Right atrium auricular region (tissue), 2 donors: ENCODE data around the gene MPV17L2. TPM values are rescaled to one million over a fixed set of nuclear protein-coding genes. Genes with fewer than 3 reads are reported as not detected.
A peak's percentile ranks its signal among the peaks of the same experiment; 100 is the strongest.

Experiments used
- DNase-seq: peaks from one replicate; pipeline ENCODE4 v3.0.0-alpha.2; 2019; ENCODE audit warnings: low spot score
- H3K27ac ChIP-seq, 2 donors: fragments of 200-600 bp; sonication (generic); 1 replicate in 1 of 2; 2 replicates in 1 of 2; pipeline ENCODE4 v1.5.1; 2016 to 2019
- H3K27me3 ChIP-seq, 2 donors: fragments of 200-600 bp; sonication (generic); one replicate each; pipeline versions ENCODE4 v1.5.1 to v1.6.0; 2017 to 2019
- H3K36me3 ChIP-seq: fragments of 200-600 bp; sonication (generic); one replicate; pipeline ENCODE4 v1.5.1; 2016
- H3K4me1 ChIP-seq, 2 donors: fragments of 200-600 bp; sonication (generic); one replicate each; pipeline versions ENCODE4 v1.5.1 to v1.6.0; 2017 to 2019
- H3K4me3 ChIP-seq, 2 donors: fragments of 200-600 bp; sonication (generic); 1 replicate in 1 of 2; 2 replicates in 1 of 2; pipeline ENCODE4 v1.5.1; 2017 to 2019; ENCODE audit warnings: mild to moderate bottlenecking in 1 of 2, moderate library complexity in 1 of 2
- H3K9me3 ChIP-seq, 2 donors: fragments of 200-600 bp; sonication (generic); one replicate each; pipeline ENCODE4 v1.5.1; 2019
- CTCF ChIP-seq, 2 donors: fragments of 200-600 bp; sonication (generic); IDR thresholded peaks; one replicate each; pipeline ENCODE4 v1.5.1; 2019; ENCODE audit warnings: antibody characterized with exemption in 2 of 2
- total RNA-seq, 2 donors: library from RNA; depleted of rRNA; stranded (reverse); fragments of >200 nt; gene quantifications; one replicate each; pipeline ENCODE4 v1.1.0, GENCODE V29; 2016

MPV17L2 gene
- total RNA-seq, 2 donors from 2014 or later = 28.3 to 40.8 TPM

- DNase-seq = no peak
- H3K4me3 ChIP-seq = no peak overlapping the region
- H3K4me1 ChIP-seq = no peaks in the 10 kb centered on the region
- no peaks in the 10 kb centered on the region for H3K9me3 ChIP-seq
- H3K36me3 ChIP-seq = peaks cover 26% of the 10 kb centered on the region
- no peaks in the 10 kb centered on the region for H3K27me3 ChIP-seq
- TF ChIP-seq CTCF (IDR thresholded peaks at IDR 0.05) = no peak
- H3K27ac ChIP-seq = no peak overlapping the region
Observed at GRCh38 chr19:18147396-18147795, 45.6 kb upstream of the MPV17L2 start.

GRCh38 chr19:18149596-18149975 lies 43.4 kb upstream of the MPV17L2 start:
- no peak for TF ChIP-seq CTCF (IDR thresholded peaks at IDR 0.05)
- no peak overlapping the region for H3K27ac ChIP-seq

GRCh38 chr19:18150776-18151624 lies 42.0 kb upstream of the MPV17L2 start:
- no peak for TF ChIP-seq CTCF (IDR thresholded peaks at IDR 0.05)
- Histone ChIP-seq H3K4me3 (no peak overlapping the region), H3K27ac (no peak overlapping the region), H3K36me3 (peaks cover 4% of the 10 kb centered on the region), H3K9me3 (no peaks in the 10 kb centered on the region), H3K27me3 (no peaks in the 10 kb centered on the region), H3K4me1 (peaks cover 0 to 15% of the 10 kb centered on the region in 2 donors)
- no peak for DNase-seq

More at GRCh38 chr19:18149596-18149975, 43.4 kb upstream of the MPV17L2 start:
- Histone ChIP-seq H3K27me3 (no peaks in the 10 kb centered on the region), H3K9me3 (no peaks in the 10 kb centered on the region), H3K4me3 (no peak overlapping the region), H3K4me1 (peaks cover 0 to 13% of the 10 kb centered on the region in 2 donors), H3K36me3 (peaks cover 18% of the 10 kb centered on the region)
- no peak for DNase-seq

- no peaks in the 10 kb centered on the region for H3K27me3 ChIP-seq
- TF ChIP-seq CTCF (IDR thresholded peaks at IDR 0.05) = peak; percentile 24 to 74
- H3K9me3 ChIP-seq = no peaks in the 10 kb centered on the region
- peak overlapping the region; percentile 56 to 91 for H3K4me3 ChIP-seq
- peak; percentile 98 for DNase-seq
- peaks cover 2% of the 10 kb centered on the region for H3K36me3 ChIP-seq
- H3K27ac ChIP-seq = peak overlapping the region; percentile 97 to 99
- peaks cover 0 to 27% of the 10 kb centered on the region in 2 donors for H3K4me1 ChIP-seq
Observed at GRCh38 chr19:18152442-18152816, 40.6 kb upstream of the MPV17L2 start.

GRCh38 chr19:18152817-18153555 lies 40.0 kb upstream of the MPV17L2 start, which contains the start of gene PIK3R2:
Gene PIK3R2, plus strand, starts transcription at chr19:18153163. Its CDS starts 2,717 bp downstream, at chr19:18155880.
- H3K4me1 ChIP-seq = peaks cover 0 to 32% of the 10 kb centered on the region in 2 donors
- no peaks in the 10 kb centered on the region for H3K9me3 ChIP-seq
- H3K27ac ChIP-seq = peak within 1 kb of the TSS; percentile 97 to 99
- peak; percentile 99 for DNase-seq
- H3K4me3 ChIP-seq = peak within 1 kb of the TSS; percentile 91 to 92
- no peaks in the 10 kb centered on the region for H3K36me3 ChIP-seq
- TF ChIP-seq CTCF (IDR thresholded peaks at IDR 0.05) = peak in 1 of 2 donors; percentile 7
- no peaks in the 10 kb centered on the region for H3K27me3 ChIP-seq
